C4-2B (cell line): ENCODE measurements around the gene LDLRAD3.

Experiments used
- ZFX ChIP-seq: fragments of 450-650 bp; IDR thresholded peaks from 2 replicates; pipeline ENCODE4 v1.6.1; 2017
- TF ChIP-seq, protein P1 (sequence below): fragments of 450-650 bp; conservative IDR thresholded peaks from 2 replicates; pipeline ENCODE4 v1.5.1; 2017; ENCODE audit warnings: mild to moderate bottlenecking

DNA sequence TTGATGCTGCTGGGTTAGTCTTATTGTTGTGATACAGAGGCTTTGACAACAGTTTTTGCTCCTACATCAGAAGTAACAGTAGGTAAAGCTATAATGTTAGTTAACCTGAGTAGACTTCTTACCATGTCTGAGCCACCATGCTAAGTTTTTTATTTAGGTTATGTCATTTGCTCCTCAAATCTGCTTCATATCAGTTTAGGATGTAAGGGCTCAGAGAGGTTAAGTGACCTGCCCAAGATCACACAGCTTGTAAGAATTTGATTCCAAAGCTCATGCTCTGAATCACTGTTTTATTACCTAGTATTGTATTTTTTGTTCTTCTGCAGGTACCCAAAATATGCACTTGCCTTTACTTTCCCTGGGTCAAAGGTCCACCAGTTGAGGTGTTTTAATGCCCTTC lies 183.7 kb downstream of the LDLRAD3 start:
- TF ChIP-seq, protein P1, sequence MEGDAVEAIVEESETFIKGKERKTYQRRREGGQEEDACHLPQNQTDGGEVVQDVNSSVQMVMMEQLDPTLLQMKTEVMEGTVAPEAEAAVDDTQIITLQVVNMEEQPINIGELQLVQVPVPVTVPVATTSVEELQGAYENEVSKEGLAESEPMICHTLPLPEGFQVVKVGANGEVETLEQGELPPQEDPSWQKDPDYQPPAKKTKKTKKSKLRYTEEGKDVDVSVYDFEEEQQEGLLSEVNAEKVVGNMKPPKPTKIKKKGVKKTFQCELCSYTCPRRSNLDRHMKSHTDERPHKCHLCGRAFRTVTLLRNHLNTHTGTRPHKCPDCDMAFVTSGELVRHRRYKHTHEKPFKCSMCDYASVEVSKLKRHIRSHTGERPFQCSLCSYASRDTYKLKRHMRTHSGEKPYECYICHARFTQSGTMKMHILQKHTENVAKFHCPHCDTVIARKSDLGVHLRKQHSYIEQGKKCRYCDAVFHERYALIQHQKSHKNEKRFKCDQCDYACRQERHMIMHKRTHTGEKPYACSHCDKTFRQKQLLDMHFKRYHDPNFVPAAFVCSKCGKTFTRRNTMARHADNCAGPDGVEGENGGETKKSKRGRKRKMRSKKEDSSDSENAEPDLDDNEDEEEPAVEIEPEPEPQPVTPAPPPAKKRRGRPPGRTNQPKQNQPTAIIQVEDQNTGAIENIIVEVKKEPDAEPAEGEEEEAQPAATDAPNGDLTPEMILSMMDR, result no peak
- TF ChIP-seq ZFX, result no peak
